ENCODE results near the gene KANK4.
A peak's percentile ranks its signal among the peaks of the same experiment; 100 is the strongest.

KANK4 gene

GRCh38 chr1:62336995-62337705 is 17.9 kb upstream of the KANK4 start:
- H3K18ac ChIP-seq (ENCODE audit: low read length): peak overlapping the region; percentile 94
- H3K14ac ChIP-seq (ENCODE audit: low read length): no peak overlapping the region
- peak overlapping the region; percentile 6 for H2BK15ac ChIP-seq (ENCODE audit: low read length)
- H3K36me3 ChIP-seq (replicated peaks in 1 of 2; ENCODE audit: control insufficient read depth in 2 of 2, insufficient read depth in 2 of 2, low read length in 2 of 2): no peaks in the 10 kb centered on the region
- peak overlapping the region; percentile 34 for H3K4me2 ChIP-seq (ENCODE audit: insufficient read depth, low read length, poor library complexity, severe bottlenecking)
- WGBS, 2 donors (ENCODE audit: extremely low coverage in 2 of 2, insufficient read length in 2 of 2, insufficient replicate concordance in 1 of 2): no CpG with 5 or more reads among the region's 10 CpGs
- H4K8ac ChIP-seq (ENCODE audit: low read depth, low read length): no peak overlapping the region
- peak overlapping the region; percentile 33 for H2BK120ac ChIP-seq (ENCODE audit: low read depth, low read length)
- peaks cover 16 to 23% of the 10 kb centered on the region in 2 donors for H3K4me1 ChIP-seq (ENCODE audit: control insufficient read depth in 2 of 2, insufficient read depth in 1 of 2, low read depth in 1 of 2, low read length in 2 of 2)
- H3K23ac ChIP-seq (ENCODE audit: low read depth, low read length, poor library complexity): no peak overlapping the region
- H3K9ac ChIP-seq (ENCODE audit: low read depth, low read length, poor library complexity): no peak overlapping the region
- H2BK5ac ChIP-seq (ENCODE audit: low read length): peak overlapping the region; percentile 78
- peak overlapping the region; percentile 23 for H2AK5ac ChIP-seq (ENCODE audit: low read depth, low read length)
- H3K79me1 ChIP-seq (ENCODE audit: low read depth, low read length): no peaks in the 10 kb centered on the region
- H3K4me3 ChIP-seq (ENCODE audit: low read length in 2 of 2): no peak overlapping the region
- peaks cover 0 to 3% (median 1%) of the 10 kb centered on the region in 3 experiments for H3K27me3 ChIP-seq (ENCODE audit: control insufficient read depth in 3 of 3, insufficient read depth in 3 of 3, low read depth in 1 of 3, low read length in 3 of 3)
- DNase-seq (ENCODE audit: low spot score): peak; percentile 45
- peak overlapping the region; percentile 98 for H3K27ac ChIP-seq (replicated peaks; ENCODE audit: low read length)
- H2BK12ac ChIP-seq (ENCODE audit: low read length): peak overlapping the region; percentile 91
- H3K9me3 ChIP-seq (replicated peaks in 1 of 2; ENCODE audit: control insufficient read depth in 2 of 2, insufficient read depth in 1 of 2, low read depth in 1 of 2, low read length in 2 of 2): no peaks in the 10 kb centered on the region
- H4K91ac ChIP-seq (ENCODE audit: low read depth, low read length, poor library complexity): peak overlapping the region; percentile 17
- H2AFZ ChIP-seq (ENCODE audit: low read length): peak overlapping the region; percentile 85
- H3K4ac ChIP-seq (ENCODE audit: low read length): no peak overlapping the region

GRCh38 chr1:62336638-62336994 is 17.4 kb upstream of the KANK4 start:
- Histone ChIP-seq H2BK15ac (ENCODE audit: low read length) (no peak overlapping the region), H3K18ac (ENCODE audit: low read length) (peak overlapping the region; percentile 78), H2BK12ac (ENCODE audit: low read length) (peak overlapping the region; percentile 70), H2BK120ac (ENCODE audit: low read depth, low read length) (no peak overlapping the region), H3K4me3 (ENCODE audit: low read length in 2 of 2) (no peak overlapping the region), H2BK5ac (ENCODE audit: low read length) (no peak overlapping the region), H3K27ac (replicated peaks; ENCODE audit: low read length) (peak overlapping the region; percentile 98), H3K23ac (ENCODE audit: low read depth, low read length, poor library complexity) (no peak overlapping the region), H3K9ac (ENCODE audit: low read depth, low read length, poor library complexity) (no peak overlapping the region), H2AK5ac (ENCODE audit: low read depth, low read length) (no peak overlapping the region), H4K91ac (ENCODE audit: low read depth, low read length, poor library complexity) (no peak overlapping the region), H3K9me3 (replicated peaks in 1 of 2; ENCODE audit: control insufficient read depth in 2 of 2, insufficient read depth in 1 of 2, low read depth in 1 of 2, low read length in 2 of 2) (no peaks in the 10 kb centered on the region), H3K27me3 (ENCODE audit: control insufficient read depth in 3 of 3, insufficient read depth in 3 of 3, low read depth in 1 of 3, low read length in 3 of 3) (peaks cover 0 to 3% (median 1%) of the 10 kb centered on the region in 3 experiments), H4K8ac (ENCODE audit: low read depth, low read length) (no peak overlapping the region), H2AFZ (ENCODE audit: low read length) (no peak overlapping the region), H3K79me1 (ENCODE audit: low read depth, low read length) (no peaks in the 10 kb centered on the region), H3K14ac (ENCODE audit: low read length) (no peak overlapping the region), H3K4me1 (ENCODE audit: control insufficient read depth in 2 of 2, insufficient read depth in 1 of 2, low read depth in 1 of 2, low read length in 2 of 2) (peaks cover 16 to 23% of the 10 kb centered on the region in 2 donors), H3K36me3 (replicated peaks in 1 of 2; ENCODE audit: control insufficient read depth in 2 of 2, insufficient read depth in 2 of 2, low read length in 2 of 2) (no peaks in the 10 kb centered on the region), H3K4me2 (ENCODE audit: insufficient read depth, low read length, poor library complexity, severe bottlenecking) (no peak overlapping the region), H3K4ac (ENCODE audit: low read length) (no peak overlapping the region)
- no peak for DNase-seq (ENCODE audit: low spot score)
- WGBS, 2 donors (ENCODE audit: extremely low coverage in 2 of 2, insufficient read length in 2 of 2, insufficient replicate concordance in 1 of 2): no CpG with 5 or more reads among the region's 8 CpGs

- H3K23ac ChIP-seq (ENCODE audit: low read depth, low read length, poor library complexity): no peak overlapping the region
- H3K27me3 ChIP-seq (ENCODE audit: control insufficient read depth in 3 of 3, insufficient read depth in 3 of 3, low read depth in 1 of 3, low read length in 3 of 3): peaks cover 0 to 3% (median 1%) of the 10 kb centered on the region in 3 experiments
- H2BK12ac ChIP-seq (ENCODE audit: low read length): no peak overlapping the region
- H2BK5ac ChIP-seq (ENCODE audit: low read length): no peak overlapping the region
- H4K8ac ChIP-seq (ENCODE audit: low read depth, low read length): no peak overlapping the region
- H3K9me3 ChIP-seq (replicated peaks in 1 of 2; ENCODE audit: control insufficient read depth in 2 of 2, insufficient read depth in 1 of 2, low read depth in 1 of 2, low read length in 2 of 2): no peaks in the 10 kb centered on the region
- H3K4me3 ChIP-seq (ENCODE audit: low read length in 2 of 2): no peak overlapping the region
- no peak for DNase-seq (ENCODE audit: low spot score)
- no peak overlapping the region for H3K9ac ChIP-seq (ENCODE audit: low read depth, low read length, poor library complexity)
- no peak overlapping the region for H3K14ac ChIP-seq (ENCODE audit: low read length)
- H2AFZ ChIP-seq (ENCODE audit: low read length): no peak overlapping the region
- H3K27ac ChIP-seq (replicated peaks; ENCODE audit: low read length): no peak overlapping the region
- no CpG with 5 or more reads among the region's 3 CpGs for WGBS, 2 donors (ENCODE audit: extremely low coverage in 2 of 2, insufficient read length in 2 of 2, insufficient replicate concordance in 1 of 2)
- no peak overlapping the region for H3K4ac ChIP-seq (ENCODE audit: low read length)
- no peak overlapping the region for H2AK5ac ChIP-seq (ENCODE audit: low read depth, low read length)
- no peaks in the 10 kb centered on the region for H3K36me3 ChIP-seq (replicated peaks in 1 of 2; ENCODE audit: control insufficient read depth in 2 of 2, insufficient read depth in 2 of 2, low read length in 2 of 2)
- no peak overlapping the region for H4K91ac ChIP-seq (ENCODE audit: low read depth, low read length, poor library complexity)
- H2BK120ac ChIP-seq (ENCODE audit: low read depth, low read length): peak overlapping the region; percentile 56
- peaks cover 16 to 23% of the 10 kb centered on the region in 2 donors for H3K4me1 ChIP-seq (ENCODE audit: control insufficient read depth in 2 of 2, insufficient read depth in 1 of 2, low read depth in 1 of 2, low read length in 2 of 2)
- no peak overlapping the region for H3K4me2 ChIP-seq (ENCODE audit: insufficient read depth, low read length, poor library complexity, severe bottlenecking)
- no peak overlapping the region for H2BK15ac ChIP-seq (ENCODE audit: low read length)
- no peaks in the 10 kb centered on the region for H3K79me1 ChIP-seq (ENCODE audit: low read depth, low read length)
- peak overlapping the region; percentile 38 for H3K18ac ChIP-seq (ENCODE audit: low read length)
Observed at GRCh38 chr1:62335656-62336055, 16.4 kb upstream of the KANK4 start.

GRCh38 chr1:62334434-62334985 is 15.3 kb upstream of the KANK4 start:
- WGBS, 2 donors (ENCODE audit: extremely low coverage in 2 of 2, insufficient read length in 2 of 2, insufficient replicate concordance in 1 of 2): no CpG with 5 or more reads among the region's 4 CpGs
- no peak overlapping the region for H3K23ac ChIP-seq (ENCODE audit: low read depth, low read length, poor library complexity)
- H4K91ac ChIP-seq (ENCODE audit: low read depth, low read length, poor library complexity): no peak overlapping the region
- peaks cover 0 to 3% (median 1%) of the 10 kb centered on the region in 3 experiments for H3K27me3 ChIP-seq (ENCODE audit: control insufficient read depth in 3 of 3, insufficient read depth in 3 of 3, low read depth in 1 of 3, low read length in 3 of 3)
- no peak overlapping the region for H2BK5ac ChIP-seq (ENCODE audit: low read length)
- H2BK12ac ChIP-seq (ENCODE audit: low read length): no peak overlapping the region
- H3K27ac ChIP-seq (replicated peaks; ENCODE audit: low read length): no peak overlapping the region
- no peak overlapping the region for H3K4me3 ChIP-seq (ENCODE audit: low read length in 2 of 2)
- DNase-seq (ENCODE audit: low spot score): no peak
- H2AFZ ChIP-seq (ENCODE audit: low read length): no peak overlapping the region
- peaks cover 16 to 23% of the 10 kb centered on the region in 2 donors for H3K4me1 ChIP-seq (ENCODE audit: control insufficient read depth in 2 of 2, insufficient read depth in 1 of 2, low read depth in 1 of 2, low read length in 2 of 2)
- H3K4me2 ChIP-seq (ENCODE audit: insufficient read depth, low read length, poor library complexity, severe bottlenecking): no peak overlapping the region
- no peak overlapping the region for H4K8ac ChIP-seq (ENCODE audit: low read depth, low read length)
- no peaks in the 10 kb centered on the region for H3K79me1 ChIP-seq (ENCODE audit: low read depth, low read length)
- no peak overlapping the region for H3K18ac ChIP-seq (ENCODE audit: low read length)
- no peaks in the 10 kb centered on the region for H3K36me3 ChIP-seq (replicated peaks in 1 of 2; ENCODE audit: control insufficient read depth in 2 of 2, insufficient read depth in 2 of 2, low read length in 2 of 2)
- no peak overlapping the region for H3K14ac ChIP-seq (ENCODE audit: low read length)
- H2BK15ac ChIP-seq (ENCODE audit: low read length): no peak overlapping the region
- H2BK120ac ChIP-seq (ENCODE audit: low read depth, low read length): no peak overlapping the region
- H3K9me3 ChIP-seq (replicated peaks in 1 of 2; ENCODE audit: control insufficient read depth in 2 of 2, insufficient read depth in 1 of 2, low read depth in 1 of 2, low read length in 2 of 2): no peaks in the 10 kb centered on the region
- no peak overlapping the region for H3K9ac ChIP-seq (ENCODE audit: low read depth, low read length, poor library complexity)
- peak overlapping the region; percentile 7 for H2AK5ac ChIP-seq (ENCODE audit: low read depth, low read length)
- H3K4ac ChIP-seq (ENCODE audit: low read length): no peak overlapping the region
